Kasumi-1 (cell line): ENCODE results near the gene PRDX5.

Experiments used
- DNase-seq, 2 experiments: peaks; one replicate each; lab custom pipeline; 2025; lab: John Stamatoyannopoulos, UW

PRDX5 gene

DNA sequence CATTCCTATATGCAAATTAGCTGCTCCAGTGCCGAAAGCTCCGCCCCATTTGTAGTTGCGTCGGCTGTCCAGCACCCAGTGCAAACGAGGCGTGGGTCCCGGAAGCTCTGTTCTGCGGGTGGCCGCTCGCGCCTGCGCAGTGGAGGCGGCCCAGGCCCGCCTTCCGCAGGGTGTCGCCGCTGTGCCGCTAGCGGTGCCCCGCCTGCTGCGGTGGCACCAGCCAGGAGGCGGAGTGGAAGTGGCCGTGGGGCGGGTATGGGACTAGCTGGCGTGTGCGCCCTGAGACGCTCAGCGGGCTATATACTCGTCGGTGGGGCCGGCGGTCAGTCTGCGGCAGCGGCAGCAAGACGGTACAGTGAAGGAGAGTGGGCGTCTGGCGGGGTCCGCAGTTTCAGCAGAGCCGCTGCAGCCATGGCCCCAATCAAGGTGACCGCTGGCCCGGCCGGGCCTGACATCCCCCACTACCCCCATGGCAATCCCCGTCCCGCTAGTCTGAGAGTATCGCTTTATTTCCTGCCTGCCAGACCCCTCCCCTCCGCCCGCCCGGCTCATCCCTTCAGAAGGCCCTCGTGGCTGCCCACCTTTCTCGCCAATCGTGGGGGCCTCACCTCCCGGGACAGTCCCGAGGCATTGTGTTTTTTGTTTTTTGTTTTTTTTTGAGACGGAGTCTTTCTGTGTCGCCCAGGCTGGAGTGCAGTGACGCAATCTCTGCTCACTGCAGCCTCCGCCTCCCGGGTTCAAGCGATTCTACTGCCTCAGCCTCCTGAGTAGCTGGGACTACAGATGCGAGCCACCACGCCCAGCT, at the start of gene PRDX5:
PRDX5 (plus strand) TSS at position 161 of the 805 bp plus-strand sequence; CDS start at position 256, 95 bp downstream.
- DNase-seq: peak; percentile 90 to 95

DNA sequence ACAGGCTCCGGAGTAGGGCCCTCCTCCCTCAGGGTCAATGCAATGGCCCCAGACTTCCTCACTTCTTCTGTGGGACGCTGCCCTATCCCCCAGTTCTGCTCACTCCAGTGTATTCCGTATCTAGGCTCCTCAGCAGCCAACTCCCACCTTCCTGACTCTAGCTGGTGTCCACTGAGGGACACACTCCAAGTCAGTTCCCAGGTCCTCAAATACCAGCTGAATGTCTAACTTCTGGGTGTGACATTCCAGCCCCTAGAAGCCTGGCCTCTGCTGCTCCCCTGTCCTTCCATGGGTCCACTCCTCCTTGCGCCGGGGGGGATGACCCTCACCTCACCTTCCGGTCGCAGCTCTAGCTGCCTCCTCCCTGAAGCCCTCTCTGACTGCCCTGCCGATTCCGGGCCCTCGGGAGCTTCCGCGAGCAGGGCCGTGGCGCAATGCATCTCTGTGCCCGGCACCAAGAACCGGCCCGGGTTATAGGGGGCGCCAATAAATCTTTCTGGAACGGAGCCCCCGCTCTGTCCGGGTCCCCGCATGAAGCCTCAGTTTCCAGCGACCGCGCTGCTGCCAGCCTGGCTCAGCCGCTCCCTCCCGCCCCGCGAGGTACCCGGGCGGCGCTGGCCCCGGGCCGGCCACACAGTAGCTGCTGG, 48.9 kb upstream of the PRDX5 start:
- peak; percentile 54 to 65 for DNase-seq

DNA sequence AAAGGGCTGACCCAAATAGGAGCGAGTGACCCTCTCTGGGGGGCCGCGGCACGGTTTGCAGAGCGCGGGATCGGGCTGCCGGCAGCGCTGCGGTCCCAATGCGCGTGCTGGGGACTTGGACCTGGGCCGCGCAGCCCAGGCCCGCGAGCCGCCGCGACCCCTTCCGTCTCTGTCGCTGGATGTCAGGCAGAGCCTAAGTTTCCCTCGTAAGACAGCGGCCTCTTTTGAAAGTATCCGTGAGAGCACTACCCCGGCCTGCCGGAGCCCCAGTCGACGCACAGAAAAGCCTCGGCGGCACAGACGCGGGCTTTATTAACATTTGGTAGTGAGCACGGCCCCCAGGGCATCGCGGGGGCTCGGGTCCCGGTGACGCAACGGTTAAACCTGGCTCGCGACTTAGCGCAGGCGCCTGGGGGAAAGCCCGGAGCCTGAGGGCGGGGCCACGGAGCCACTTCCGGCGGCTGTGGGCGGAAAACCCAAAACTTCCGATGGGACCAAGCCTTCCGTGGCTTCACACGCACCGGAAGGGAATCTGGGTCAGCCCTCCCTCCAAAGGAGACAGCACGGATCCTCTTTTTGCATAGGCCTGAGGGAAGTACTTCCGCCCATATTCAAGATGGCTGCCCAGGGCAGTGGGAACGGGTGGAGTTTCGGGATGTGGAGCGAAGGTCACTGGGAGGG, 48.2 kb upstream of the PRDX5 start:
- peak; percentile 99 for DNase-seq

DNA sequence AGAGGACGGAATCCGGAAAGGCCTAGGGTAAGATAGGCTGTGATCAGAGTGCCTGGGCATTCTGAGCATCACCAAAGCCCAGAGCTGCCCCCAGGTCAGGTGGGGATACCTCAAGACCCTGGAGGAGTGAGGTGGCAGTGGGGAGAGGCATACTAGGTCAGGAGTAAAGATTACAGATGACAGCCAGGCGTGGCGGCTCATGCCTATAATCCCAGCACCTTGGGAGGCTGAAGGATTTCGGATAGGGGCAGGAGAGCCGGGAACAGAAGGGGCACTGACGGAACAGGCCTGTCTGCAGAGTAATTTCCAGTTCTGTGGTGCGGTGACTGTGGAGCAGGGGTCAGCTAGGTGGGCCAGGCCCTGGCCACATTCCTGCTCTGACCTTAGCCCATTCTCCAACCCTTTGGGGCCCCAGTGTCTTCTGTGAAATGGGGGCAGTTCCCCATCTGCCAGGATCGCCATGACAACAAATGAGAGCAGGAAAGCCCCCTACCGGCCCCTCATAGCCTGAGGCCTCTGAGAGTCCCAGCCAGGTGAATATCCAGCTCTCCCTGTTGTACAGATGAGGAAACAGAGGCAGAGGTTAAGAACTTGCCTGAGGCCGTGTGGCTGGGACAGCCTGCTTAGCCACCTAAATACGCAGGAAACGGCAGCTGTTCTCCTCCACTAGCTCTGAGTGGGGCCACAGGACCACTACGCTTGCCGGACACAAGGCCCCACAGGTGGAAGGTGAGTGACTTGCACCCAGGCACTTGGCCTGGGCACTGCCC, 42.7 kb upstream of the PRDX5 start:
- no peak for DNase-seq

DNA sequence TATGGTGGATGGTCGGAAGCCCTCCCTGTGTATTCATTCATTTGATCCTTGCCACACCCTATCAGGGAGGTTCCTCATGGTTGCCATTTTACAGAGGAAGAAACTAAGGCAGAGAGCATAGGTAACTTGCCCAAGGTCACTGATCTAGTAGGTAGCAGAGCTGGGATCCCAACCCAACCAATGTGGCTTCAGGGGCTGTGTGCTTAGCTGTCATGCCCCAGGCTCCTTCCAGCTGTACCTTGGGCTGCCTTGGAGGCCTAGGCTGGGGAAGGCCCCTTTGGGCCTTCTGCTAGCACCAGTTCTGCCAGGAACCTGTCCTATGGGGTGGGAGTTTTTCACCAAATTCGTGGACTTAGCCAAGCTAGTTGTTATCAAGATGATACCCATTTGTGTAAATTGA, 42.1 kb upstream of the PRDX5 start:
- DNase-seq: no peak

DNA sequence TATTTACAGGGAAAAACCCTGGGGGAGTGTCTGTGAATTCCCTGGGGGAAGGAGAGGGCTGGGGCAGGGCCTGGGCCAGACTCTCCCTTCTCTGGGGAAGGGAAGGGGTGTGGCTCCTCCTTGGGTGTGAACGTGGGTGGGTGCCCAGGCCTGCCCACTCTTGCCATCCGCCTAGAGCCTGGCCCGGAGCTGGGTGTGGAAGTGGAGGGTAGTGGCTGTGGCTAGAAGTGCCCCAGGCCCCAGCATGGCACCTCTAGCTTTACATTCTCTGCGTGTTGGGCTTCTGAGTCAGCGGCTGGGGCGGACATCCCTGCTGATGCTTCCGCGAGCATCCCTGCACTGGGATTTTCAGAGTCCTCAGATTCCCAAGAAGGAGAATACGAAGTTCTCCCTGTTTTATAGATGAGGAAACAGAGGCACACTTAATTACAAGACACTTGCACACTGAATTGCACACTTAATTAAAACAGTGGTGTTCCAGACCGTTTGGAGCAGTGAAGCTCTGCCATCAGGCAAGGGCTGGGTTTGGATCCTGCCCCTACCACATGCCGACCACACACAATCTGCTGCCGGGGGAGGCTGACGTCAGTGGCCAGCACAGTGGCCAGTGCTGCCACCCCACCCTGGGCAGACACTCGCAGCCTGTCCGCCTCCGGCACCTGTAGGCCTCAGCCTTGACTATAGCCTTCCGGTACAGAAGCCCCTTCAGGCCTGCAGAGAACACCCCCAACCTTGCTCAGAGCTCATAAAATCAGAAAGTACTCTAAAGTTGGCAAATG, 41.1 kb upstream of the PRDX5 start:
- DNase-seq: no peak

DNA sequence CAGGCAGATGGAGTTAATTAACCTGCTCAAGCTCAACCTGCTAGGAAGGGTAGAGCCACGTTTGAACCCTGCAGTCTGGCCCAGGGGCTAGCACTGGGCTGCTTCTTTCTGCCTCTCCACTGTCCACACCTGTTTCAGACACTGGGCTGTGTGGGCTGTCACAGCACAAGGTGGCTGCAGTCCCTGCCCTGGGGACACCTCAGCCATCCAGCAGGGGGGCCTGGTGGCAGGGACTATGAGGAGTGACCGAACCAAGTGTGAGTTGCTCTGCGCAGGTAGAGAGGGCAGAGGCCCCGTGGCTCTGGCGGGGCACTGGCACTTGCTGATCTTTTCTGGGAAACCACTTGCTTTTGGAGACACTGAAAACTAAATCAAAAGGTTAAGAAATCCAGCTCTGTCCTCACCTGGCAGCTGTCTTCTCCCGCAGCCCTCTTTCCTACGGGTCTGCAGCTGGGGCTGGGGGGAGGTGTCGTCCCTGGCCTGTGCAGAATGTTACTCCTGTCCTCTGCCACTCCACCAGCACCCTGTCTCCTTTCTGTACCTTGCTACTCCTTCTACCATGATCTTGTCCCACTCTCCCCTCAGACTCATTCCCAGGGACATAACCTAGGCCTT, 39.2 kb upstream of the PRDX5 start:
- no peak for DNase-seq

DNA sequence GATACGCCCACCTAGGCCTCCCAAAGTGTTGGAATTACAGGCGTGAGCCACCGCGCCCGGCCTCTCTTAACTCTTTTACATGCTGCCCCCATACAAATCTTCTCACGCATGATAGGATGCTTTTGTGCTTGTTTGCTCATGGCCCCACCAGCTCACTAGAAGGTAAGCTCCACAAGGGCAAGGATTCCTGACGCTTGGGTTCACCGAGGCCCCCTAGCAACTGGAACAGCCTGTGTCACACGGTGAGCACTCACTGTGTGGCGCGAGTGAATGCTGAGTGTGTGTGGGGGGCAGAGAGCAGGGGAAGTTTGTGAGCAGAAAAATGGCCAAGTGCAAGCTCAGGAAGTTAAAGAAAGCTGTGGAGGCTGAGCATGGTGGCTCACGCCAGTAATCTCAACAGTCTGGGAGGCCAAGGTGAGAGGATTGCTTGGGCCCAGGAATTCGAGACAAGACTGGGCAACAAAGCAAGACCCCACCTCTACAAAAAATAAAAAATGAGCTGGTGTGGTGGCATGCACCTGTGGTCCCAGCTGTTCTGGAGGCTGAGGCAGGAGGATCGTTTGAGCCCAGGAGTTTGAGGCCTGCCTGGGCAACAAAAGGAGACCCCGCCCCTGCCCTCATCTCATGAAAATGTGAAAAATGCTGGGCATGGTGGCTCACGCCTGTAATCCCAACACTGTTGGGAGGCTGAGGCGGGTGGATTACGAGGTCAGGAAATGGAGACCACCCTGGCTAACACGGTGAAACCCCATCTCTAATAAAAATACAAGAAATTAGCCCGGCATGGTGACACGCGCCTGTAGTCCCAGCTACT, 35.8 kb upstream of the PRDX5 start:
- no peak for DNase-seq

DNA sequence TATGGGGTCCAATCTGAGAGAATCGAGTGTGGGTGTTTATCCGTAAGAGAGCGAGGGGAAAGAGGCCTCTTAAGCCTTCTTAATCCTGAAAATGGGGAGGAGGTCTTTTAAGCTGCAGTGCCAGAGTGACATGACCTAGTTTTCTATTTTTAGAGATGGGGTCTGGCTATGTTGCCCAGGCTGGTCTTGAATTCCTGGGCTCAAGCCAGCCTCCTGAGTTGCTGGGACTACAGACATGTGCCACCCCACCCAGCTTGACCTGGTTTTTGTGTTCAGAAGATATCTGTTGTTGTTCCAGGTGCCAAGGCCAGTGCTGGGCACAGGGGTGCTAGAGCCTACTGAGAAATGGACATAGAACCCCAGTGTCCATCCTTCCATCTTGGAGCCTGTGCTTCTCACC, 34.8 kb upstream of the PRDX5 start:
- no peak for DNase-seq

DNA sequence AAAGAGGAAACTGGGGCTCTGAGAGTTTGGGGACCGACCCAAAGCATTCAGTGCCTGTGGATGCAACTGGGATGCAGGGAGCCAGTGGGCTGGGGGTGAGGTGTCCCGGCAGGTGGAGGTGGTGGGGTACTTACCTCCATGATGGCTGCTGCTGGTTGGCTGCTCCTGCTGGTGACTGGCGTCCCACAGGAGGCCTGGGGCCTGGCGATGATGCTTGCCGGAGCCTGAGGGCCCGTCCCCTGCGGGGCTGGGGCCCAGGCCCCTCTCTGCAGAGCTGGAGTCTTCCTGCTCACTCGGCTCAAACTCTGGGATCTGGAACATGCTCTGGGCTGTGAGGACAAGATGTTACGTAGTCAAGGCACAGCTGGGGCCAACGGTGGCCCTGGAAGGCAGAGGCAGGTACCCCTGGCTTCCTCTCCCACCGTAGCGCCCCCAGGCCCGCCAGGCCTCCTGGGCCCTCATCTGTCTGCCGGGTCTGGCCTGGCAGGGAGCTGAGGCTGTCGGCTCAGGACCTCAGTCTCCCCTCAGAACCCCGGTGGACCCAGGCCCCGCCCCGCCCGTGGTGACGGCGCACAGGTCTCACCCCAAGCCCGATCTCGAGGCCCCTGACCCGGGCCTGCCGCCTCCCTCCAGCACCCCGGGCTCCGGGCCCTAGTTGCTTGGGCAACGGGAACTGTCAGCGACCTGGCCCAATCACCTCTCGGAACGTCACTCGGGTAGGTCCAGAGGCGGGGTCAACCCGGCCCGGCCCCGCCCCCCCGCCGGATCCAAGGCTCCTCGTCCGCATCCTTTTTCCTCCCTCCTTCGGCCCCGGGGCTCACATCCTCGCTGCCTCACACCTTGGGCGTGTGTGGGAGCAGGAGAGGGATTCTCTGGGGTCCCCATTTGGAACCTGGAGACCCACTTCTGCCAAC, 33.6 kb upstream of the PRDX5 start, which contains the start of gene BAD:
BAD (minus strand) TSS at position 618 of the 914 bp plus-strand sequence; CDS start at position 321, 297 bp downstream.
- peak; percentile 87 to 90 for DNase-seq

DNA sequence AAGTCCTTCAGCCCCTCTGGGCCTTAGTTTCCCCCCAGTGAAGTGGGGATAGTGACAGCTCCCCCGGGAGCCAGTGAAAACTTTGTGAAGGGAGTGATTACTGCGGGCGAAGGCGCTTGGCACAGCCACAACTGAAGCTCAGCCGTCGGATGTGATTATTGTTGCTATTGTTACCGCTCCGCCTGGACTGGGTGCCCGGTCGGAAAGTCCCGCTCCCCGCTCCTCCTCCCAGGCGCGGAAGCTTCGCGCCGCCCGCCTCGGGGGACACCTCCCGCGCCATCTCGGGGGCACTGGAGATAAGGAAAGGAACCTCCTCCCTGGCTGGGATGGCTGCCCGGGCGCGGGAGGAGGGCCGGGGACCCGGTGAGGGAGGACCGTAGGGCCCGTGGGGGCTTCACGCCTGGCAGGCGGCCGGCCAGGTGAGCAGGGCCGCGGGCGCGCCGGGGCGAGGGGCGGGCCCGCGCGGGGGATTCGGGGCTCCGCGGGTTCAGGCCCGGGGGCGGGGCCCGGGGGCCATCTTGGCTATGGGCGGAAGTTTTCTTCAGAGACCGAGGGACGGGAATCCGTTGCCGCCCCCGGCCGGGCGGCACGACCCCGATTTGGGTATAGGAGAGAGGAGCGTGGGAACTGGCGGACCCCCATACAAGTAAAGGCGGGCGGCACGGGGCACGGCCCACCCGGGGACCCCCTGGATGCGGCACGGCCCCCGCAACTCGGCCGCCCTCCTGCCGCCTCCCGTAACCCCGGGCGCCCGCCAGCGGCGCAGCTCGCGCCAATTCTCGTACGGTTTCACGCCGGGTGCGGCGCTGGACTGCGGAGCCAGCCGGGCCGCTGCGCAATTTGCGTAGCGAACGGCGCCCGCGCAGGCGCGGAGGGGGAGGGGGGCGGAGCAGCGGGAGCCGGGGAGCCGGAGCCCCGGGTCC, 32.7 kb upstream of the PRDX5 start, which contains the start of gene GPR137:
GPR137 (plus strand) TSS at position 887 of the 923 bp plus-strand sequence. CDS start 677 bp downstream, outside the sequence.
- peak; percentile 58 to 66 for DNase-seq

DNA sequence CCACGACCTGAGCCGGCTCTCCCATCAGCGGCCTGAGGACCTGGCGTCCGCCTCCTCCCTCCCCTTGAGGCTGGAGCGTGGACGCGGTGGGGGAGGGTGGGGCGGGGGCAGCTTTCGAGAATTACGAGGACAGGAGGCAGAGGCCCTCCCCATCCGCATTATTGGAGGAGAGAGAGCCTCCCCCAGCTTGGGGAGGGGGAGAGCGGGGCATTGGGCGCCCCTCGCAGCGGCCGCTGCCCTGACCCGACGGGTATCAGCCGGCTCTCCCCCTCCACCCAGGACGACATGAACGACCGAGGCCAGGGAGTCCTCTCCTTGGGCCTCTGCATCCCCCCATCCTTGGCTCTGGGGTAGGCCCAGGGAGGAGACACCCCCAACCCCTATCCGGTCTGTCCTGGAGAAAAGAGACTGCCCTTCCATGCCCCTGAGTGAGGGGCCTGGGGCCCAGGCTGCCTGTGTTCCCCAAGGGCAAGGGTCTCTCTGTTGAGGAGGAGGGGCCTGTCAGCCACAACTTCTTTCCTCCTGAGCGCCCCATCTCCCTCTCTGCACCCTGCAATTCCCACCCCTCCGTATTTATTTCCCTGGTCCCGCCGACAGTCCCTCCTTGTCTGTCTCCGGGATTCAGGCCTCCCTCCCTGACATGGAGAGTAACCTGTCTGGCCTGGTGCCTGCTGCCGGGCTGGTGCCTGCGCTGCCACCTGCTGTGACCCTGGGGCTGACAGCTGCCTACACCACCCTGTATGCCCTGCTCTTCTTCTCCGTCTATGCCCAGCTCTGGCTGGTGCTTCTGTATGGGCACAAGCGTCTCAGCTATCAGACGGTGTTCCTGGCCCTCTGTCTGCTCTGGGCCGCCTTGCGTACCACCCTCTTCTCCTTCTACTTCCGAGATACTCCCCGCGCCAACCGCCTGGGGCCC, 31.8 kb upstream of the PRDX5 start:
- DNase-seq: peak; percentile 28 to 32

DNA sequence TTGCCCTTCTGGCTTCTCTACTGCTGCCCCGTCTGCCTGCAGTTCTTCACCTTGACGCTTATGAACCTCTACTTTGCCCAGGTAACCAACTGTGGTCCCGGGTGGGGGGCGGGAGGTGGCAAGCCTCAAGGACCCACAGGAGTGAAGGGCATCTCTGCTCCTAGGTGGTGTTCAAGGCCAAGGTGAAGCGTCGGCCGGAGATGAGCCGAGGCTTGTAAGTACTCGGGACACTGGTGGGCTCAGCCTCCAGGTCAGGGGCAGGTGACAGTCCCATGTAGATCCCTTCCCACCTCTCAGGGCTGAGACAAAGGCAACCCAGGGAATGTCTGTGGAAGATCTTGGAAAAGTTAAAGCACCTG, 31.1 kb upstream of the PRDX5 start:
- DNase-seq: no peak

DNA sequence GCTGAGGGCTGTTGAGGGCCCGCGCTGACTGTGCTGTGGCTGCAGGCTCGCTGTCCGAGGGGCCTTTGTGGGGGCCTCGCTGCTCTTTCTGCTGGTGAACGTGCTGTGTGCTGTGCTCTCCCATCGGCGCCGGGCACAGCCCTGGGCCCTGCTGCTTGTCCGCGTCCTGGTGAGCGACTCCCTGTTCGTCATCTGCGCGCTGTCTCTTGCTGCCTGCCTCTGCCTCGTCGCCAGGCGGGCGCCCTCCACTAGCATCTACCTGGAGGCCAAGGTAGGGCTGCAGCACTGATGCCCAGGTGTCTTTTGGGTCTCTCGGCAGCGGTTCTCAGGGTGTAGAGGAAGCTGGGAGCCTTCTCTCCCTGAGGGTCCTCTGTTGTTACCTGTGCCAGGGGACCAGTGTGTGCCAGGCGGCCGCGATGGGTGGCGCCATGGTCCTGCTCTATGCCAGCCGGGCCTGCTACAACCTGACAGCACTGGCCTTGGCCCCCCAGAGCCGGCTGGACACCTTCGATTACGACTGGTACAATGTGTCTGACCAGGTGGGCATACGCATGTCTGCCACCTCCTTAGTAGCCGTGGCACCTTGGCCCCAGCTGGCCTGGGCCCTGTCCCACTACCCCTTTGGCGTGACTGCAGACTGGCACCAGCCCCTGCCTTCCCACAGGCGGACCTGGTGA, 30.1 kb upstream of the PRDX5 start:
- no peak for DNase-seq

DNA sequence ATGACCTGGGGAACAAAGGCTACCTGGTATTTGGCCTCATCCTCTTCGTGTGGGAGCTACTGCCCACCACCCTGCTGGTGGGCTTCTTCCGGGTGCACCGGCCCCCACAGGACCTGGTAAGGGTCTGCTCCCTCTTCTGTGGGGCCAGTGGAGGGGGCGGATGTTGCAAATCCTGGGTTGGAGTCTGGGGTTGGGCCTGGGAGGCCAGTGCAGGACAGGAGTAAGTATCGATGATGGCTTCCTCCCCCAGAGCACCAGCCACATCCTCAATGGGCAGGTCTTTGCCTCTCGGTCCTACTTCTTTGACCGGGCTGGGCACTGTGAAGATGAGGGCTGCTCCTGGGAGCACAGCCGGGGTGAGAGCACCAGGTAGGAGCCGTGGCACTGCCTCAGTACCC, 29.6 kb upstream of the PRDX5 start:
- DNase-seq: no peak

DNA sequence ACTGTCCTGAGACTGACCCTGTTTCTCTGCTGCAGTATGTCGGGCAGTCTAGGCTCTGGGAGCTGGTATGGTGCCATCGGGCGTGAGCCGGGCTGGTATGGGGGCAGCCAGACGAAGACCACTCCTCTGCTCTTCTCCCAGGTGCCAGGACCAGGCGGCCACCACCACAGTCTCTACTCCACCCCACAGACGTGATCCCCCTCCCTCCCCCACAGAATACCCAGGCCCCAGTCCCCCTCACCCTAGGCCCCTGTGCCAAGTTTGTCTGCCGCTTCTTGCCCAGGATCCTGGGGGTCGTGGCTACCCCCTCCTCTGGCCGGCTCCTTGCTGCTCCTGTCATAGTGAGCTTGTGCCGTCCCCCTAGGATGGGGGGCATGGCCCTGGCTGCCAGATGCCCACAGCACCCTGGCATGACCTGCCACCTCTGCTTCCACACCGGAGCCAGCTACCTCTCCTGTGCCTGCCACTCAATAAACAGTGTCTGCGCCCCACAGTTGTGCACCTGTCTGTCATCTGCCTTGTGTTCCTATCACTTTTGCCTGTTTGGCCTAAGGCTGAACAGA, 28.8 kb upstream of the PRDX5 start:
- DNase-seq: no peak
